GM18909 (cell line): ENCODE data around the gene RHD.
A peak's percentile ranks its signal among the peaks of the same experiment; 100 is the strongest.
"Not testable (repeated sequence)": the region's sequence is repeated elsewhere in the genome, so short reads cannot be mapped to it uniquely, and the experiment has no call there.

Experiments used
- ATAC-seq: cut with Tn5 transposase; IDR thresholded peaks from one replicate; pipeline ENCODE4 v1.9.1; 2021; ENCODE audit warnings: mild to moderate bottlenecking; ENCODE audit not compliant: unreplicated experiment, poor library complexity

RHD gene

GRCh38 chr1:25296501-25296900 is 24.2 kb downstream of the RHD start:
- ATAC-seq, result not testable (repeated sequence)

- ATAC-seq, result not testable (repeated sequence)
Measured at GRCh38 chr1:25300729-25301128, 28.4 kb downstream of the RHD start.

- not testable (repeated sequence) for ATAC-seq
Measured at GRCh38 chr1:25302330-25302729, 30.0 kb downstream of the RHD start.

GRCh38 chr1:25304936-25305335 is 32.6 kb downstream of the RHD start:
- ATAC-seq, result not testable (repeated sequence)

- not testable (repeated sequence) for ATAC-seq
Measured at GRCh38 chr1:25308168-25308567, 35.9 kb downstream of the RHD start.

- not testable (repeated sequence) for ATAC-seq
Measured at GRCh38 chr1:25309085-25309484, 36.8 kb downstream of the RHD start.

GRCh38 chr1:25309486-25309885 is 37.2 kb downstream of the RHD start:
- ATAC-seq, result not testable (repeated sequence)

- ATAC-seq, result not testable (repeated sequence)
Measured at GRCh38 chr1:25312806-25313470, 40.6 kb downstream of the RHD start.

- not testable (repeated sequence) for ATAC-seq
Measured at GRCh38 chr1:25320314-25320938, 48.1 kb downstream of the RHD start.

- ATAC-seq, result not testable (repeated sequence)
Measured at GRCh38 chr1:25322127-25322526, 49.8 kb downstream of the RHD start.

- ATAC-seq, result not testable (repeated sequence)
Measured at GRCh38 chr1:25324407-25324806, 52.1 kb downstream of the RHD start.

- not testable (repeated sequence) for ATAC-seq
Measured at GRCh38 chr1:25327864-25328790, 55.8 kb downstream of the RHD start.

- ATAC-seq, result not testable (repeated sequence)
Measured at GRCh38 chr1:25328791-25329185, 56.5 kb downstream of the RHD start.

- ATAC-seq, result not testable (repeated sequence)
Measured at GRCh38 chr1:25329336-25329735, 57.0 kb downstream of the RHD start.

- not testable (repeated sequence) for ATAC-seq
Measured at GRCh38 chr1:25329950-25330349, 57.6 kb downstream of the RHD start.

GRCh38 chr1:25336922-25337354 is 64.6 kb downstream of the RHD start:
- ATAC-seq, result peak; percentile 26

- peak; percentile 51 for ATAC-seq
Measured at GRCh38 chr1:25337483-25338187, 65.3 kb downstream of the RHD start.

GRCh38 chr1:25338188-25338981 is 66.1 kb downstream of the RHD start, which contains the start of gene TMEM50A:
Gene TMEM50A, plus strand, starts transcription at chr1:25338334. Its CDS starts 2,153 bp downstream, at chr1:25340487.
- peak; percentile 70 for ATAC-seq

GRCh38 chr1:25338986-25339385 is 66.7 kb downstream of the RHD start:
- no peak for ATAC-seq
